ENCODE measurements around the gene C19orf73. TPM values are rescaled to one million over a fixed set of nuclear protein-coding genes. Genes with fewer than 3 reads are reported as not detected.

Gene C19orf73
- total and polyA plus RNA-seq, 8 donors: 3.4 to 4.2 (median 3.7) TPM; not detected in 5

DNA sequence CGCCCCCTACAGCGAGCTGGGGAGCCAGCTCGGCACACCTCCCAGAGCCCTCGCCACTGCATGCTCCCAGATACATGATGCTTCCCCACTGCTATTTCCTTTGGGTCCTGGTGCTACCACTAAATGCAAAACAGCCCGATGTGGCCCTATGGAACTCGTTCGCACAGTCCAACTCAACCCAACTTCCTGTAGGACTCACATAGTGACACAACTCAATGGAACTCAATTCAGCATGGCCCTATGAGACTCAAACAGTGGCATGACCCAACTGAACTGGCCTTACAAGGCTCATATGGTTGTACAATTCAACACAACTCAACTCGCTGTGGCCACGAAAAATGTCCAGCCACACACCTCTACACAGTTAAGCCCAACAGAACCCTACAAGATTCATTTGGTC lies 49.9 kb downstream of the C19orf73 start:
- no peaks in the 10 kb centered on the region for H3K36me3 ChIP-seq
- WGBS, 5 donors: 89 to 96% (median 93%) methylated on average over 9 of the region's 9 CpGs
- H3K27ac ChIP-seq: no peak overlapping the region
- H3K4me1 ChIP-seq: peaks cover 13 to 27% (median 20%) of the 10 kb centered on the region in 4 donors
- intact Hi-C loops (cut with DNase I; ENCODE audit: low total_unique reads): no loop called here
- DNase-seq: no peak
- H3K9me3 ChIP-seq: no peaks in the 10 kb centered on the region
- H3K4me3 ChIP-seq: no peak overlapping the region
- H3K27me3 ChIP-seq: peaks cover 8 to 100% (median 62%) of the 10 kb centered on the region in 3 donors
- TF ChIP-seq, protein P1, sequence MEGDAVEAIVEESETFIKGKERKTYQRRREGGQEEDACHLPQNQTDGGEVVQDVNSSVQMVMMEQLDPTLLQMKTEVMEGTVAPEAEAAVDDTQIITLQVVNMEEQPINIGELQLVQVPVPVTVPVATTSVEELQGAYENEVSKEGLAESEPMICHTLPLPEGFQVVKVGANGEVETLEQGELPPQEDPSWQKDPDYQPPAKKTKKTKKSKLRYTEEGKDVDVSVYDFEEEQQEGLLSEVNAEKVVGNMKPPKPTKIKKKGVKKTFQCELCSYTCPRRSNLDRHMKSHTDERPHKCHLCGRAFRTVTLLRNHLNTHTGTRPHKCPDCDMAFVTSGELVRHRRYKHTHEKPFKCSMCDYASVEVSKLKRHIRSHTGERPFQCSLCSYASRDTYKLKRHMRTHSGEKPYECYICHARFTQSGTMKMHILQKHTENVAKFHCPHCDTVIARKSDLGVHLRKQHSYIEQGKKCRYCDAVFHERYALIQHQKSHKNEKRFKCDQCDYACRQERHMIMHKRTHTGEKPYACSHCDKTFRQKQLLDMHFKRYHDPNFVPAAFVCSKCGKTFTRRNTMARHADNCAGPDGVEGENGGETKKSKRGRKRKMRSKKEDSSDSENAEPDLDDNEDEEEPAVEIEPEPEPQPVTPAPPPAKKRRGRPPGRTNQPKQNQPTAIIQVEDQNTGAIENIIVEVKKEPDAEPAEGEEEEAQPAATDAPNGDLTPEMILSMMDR (IDR thresholded peaks at IDR 0.05): no peak
- TF ChIP-seq POLR2A (IDR thresholded peaks at IDR 0.05) (no peak), EP300 (IDR thresholded peaks at IDR 0.05) (no peak), POLR2AphosphoS5 (IDR thresholded peaks at IDR 0.05) (no peak)

Small RNA genes within 50 kb of the gene (small RNA-seq; reads per million reads assigned to genes)
- gene RN7SL708P: 0 reads per million in 4 donors

Other genes with a start within 250 kb of the C19orf73 start
- 100 to 1,000 TPM in 1 of 5 donors, 10 to 100 TPM in 4; 14.6 to 107 (median 35.1) TPM for gene PPP1R15A, start 246.7 kb downstream of the C19orf73 start, total RNA-seq
- 10 to 100 TPM; 34.6 to 59.8 (median 37.1) TPM for gene PPP1R15A, start 246.7 kb downstream of the C19orf73 start, polyA plus RNA-seq
- 1 to 10 TPM in 2 of 5 donors, not detected in 3; 1.2 to 1.3 TPM for gene TULP2, start 220.4 kb downstream of the C19orf73 start, total RNA-seq
- gene TULP2, start 220.4 kb downstream of the C19orf73 start, polyA plus RNA-seq: not detected
- gene NUCB1, start 218.8 kb downstream of the C19orf73 start, total RNA-seq: 100 to 1,000 TPM; 117 to 503 (median 135) TPM
- gene NUCB1, start 218.8 kb downstream of the C19orf73 start, polyA plus RNA-seq: 100 to 1,000 TPM in 1 of 3 donors, 10 to 100 TPM in 2; 68.9 to 118 (median 91.5) TPM
- under 1 TPM in 1 of 5 donors, not detected in 4; 0.89 TPM for gene DHDH, start 185.4 kb downstream of the C19orf73 start, total RNA-seq
- gene DHDH, start 185.4 kb downstream of the C19orf73 start, polyA plus RNA-seq: 1 to 10 TPM in 1 of 3 donors, under 1 TPM in 1, not detected in 1; 0.93 to 1.2 TPM
- 100 to 1,000 TPM in 1 of 5 donors, 10 to 100 TPM in 4; 12.1 to 121 (median 20.2) TPM for gene BAX, start 164.3 kb downstream of the C19orf73 start, total RNA-seq
- 10 to 100 TPM; 61.6 to 85.3 (median 77.6) TPM for gene BAX, start 164.3 kb downstream of the C19orf73 start, polyA plus RNA-seq
- 1,000 to 10,000 TPM; 1,292 to 4,272 (median 3,457) TPM for gene FTL, start 153.8 kb downstream of the C19orf73 start, total RNA-seq
- 1,000 to 10,000 TPM; 3,915 to 8,824 (median 7,571) TPM for gene FTL, start 153.8 kb downstream of the C19orf73 start, polyA plus RNA-seq
- 10 to 100 TPM; 13.0 to 63.6 (median 46.4) TPM for gene GYS1, start 125.8 kb downstream of the C19orf73 start, total RNA-seq
- 10 to 100 TPM; 13.0 to 25.5 (median 15.5) TPM for gene GYS1, start 125.8 kb downstream of the C19orf73 start, polyA plus RNA-seq
- gene RUVBL2, start 125.3 kb downstream of the C19orf73 start, total RNA-seq: 10 to 100 TPM in 4 of 5 donors, under 1 TPM in 1; 0.58 to 96.0 (median 59.1) TPM
- 10 to 100 TPM; 55.3 to 69.2 (median 63.3) TPM for gene RUVBL2, start 125.3 kb downstream of the C19orf73 start, polyA plus RNA-seq
- 1 to 10 TPM in 1 of 5 donors, not detected in 4; 8.4 TPM for gene LHB, start 102.1 kb downstream of the C19orf73 start, total RNA-seq
- gene LHB, start 102.1 kb downstream of the C19orf73 start, polyA plus RNA-seq: 10 to 100 TPM in 2 of 3 donors, 1 to 10 TPM in 1; 3.8 to 45.8 (median 40.3) TPM
- gene CGB3, start 94.8 kb downstream of the C19orf73 start, total RNA-seq: not detected
- gene CGB3, start 94.8 kb downstream of the C19orf73 start, polyA plus RNA-seq: not detected
- gene CGB2, start 87.3 kb downstream of the C19orf73 start, total RNA-seq: not detected
- not detected for gene CGB2, start 87.3 kb downstream of the C19orf73 start, polyA plus RNA-seq
- not detected for gene CGB1, start 82.2 kb downstream of the C19orf73 start, total RNA-seq
- not detected for gene CGB1, start 82.2 kb downstream of the C19orf73 start, polyA plus RNA-seq
- gene CGB5, start 75.3 kb downstream of the C19orf73 start, total RNA-seq: not detected
- gene CGB5, start 75.3 kb downstream of the C19orf73 start, polyA plus RNA-seq: not detected
- not detected for gene CGB8, start 70.0 kb downstream of the C19orf73 start, total RNA-seq
- gene CGB8, start 70.0 kb downstream of the C19orf73 start, polyA plus RNA-seq: not detected
- not detected for gene CGB7, start 61.4 kb downstream of the C19orf73 start, total RNA-seq
- 1 to 10 TPM in 1 of 3 donors, not detected in 2; 3.8 TPM for gene CGB7, start 61.4 kb downstream of the C19orf73 start, polyA plus RNA-seq
- gene NTF4, start 54.3 kb downstream of the C19orf73 start, total RNA-seq: not detected
- gene NTF4, start 54.3 kb downstream of the C19orf73 start, polyA plus RNA-seq: 10 to 100 TPM in 1 of 3 donors, not detected in 2; 17.5 TPM
- gene KCNA7, start 46.4 kb downstream of the C19orf73 start, total RNA-seq: not detected
- gene KCNA7, start 46.4 kb downstream of the C19orf73 start, polyA plus RNA-seq: not detected
- 1,000 to 10,000 TPM in 1 of 5 donors, 100 to 1,000 TPM in 4; 163 to 3,365 (median 235) TPM for gene SNRNP70, start 33.7 kb downstream of the C19orf73 start, total RNA-seq
- gene SNRNP70, start 33.7 kb downstream of the C19orf73 start, polyA plus RNA-seq: 100 to 1,000 TPM; 170 to 258 (median 192) TPM
- gene LIN7B, start 4.8 kb downstream of the C19orf73 start, total RNA-seq: 100 to 1,000 TPM in 1 of 5 donors, 10 to 100 TPM in 2, 1 to 10 TPM in 1, not detected in 1; 5.5 to 118 (median 30.5) TPM
- 10 to 100 TPM in 2 of 3 donors, 1 to 10 TPM in 1; 4.0 to 18.1 (median 11.5) TPM for gene LIN7B, start 4.8 kb downstream of the C19orf73 start, polyA plus RNA-seq
- 10 to 100 TPM in 1 of 5 donors, 1 to 10 TPM in 3, under 1 TPM in 1; 0.45 to 12.7 (median 4.2) TPM for gene PPFIA3, start 401 bp upstream of the C19orf73 start, total RNA-seq
- gene PPFIA3, start 401 bp upstream of the C19orf73 start, polyA plus RNA-seq: 10 to 100 TPM in 1 of 3 donors, 1 to 10 TPM in 2; 7.2 to 19.7 (median 9.7) TPM
- gene HRC, start 36.3 kb upstream of the C19orf73 start, total RNA-seq: 1 to 10 TPM in 2 of 5 donors, not detected in 3; 1.7 to 8.1 TPM
- under 1 TPM; 0.44 to 0.83 (median 0.61) TPM for gene HRC, start 36.3 kb upstream of the C19orf73 start, polyA plus RNA-seq
- gene TRPM4, start 38.6 kb upstream of the C19orf73 start, total RNA-seq: 1,000 to 10,000 TPM in 1 of 5 donors, 100 to 1,000 TPM in 3, 10 to 100 TPM in 1; 29.0 to 1,449 (median 158) TPM
- 10 to 100 TPM; 11.8 to 34.3 (median 26.6) TPM for gene TRPM4, start 38.6 kb upstream of the C19orf73 start, polyA plus RNA-seq
- gene SLC6A16, start 206.0 kb upstream of the C19orf73 start, total RNA-seq: 1 to 10 TPM in 1 of 5 donors, under 1 TPM in 1, not detected in 3; 0.92 to 5.4 TPM
- 1 to 10 TPM in 2 of 3 donors, under 1 TPM in 1; 0.44 to 2.5 (median 1.2) TPM for gene SLC6A16, start 206.0 kb upstream of the C19orf73 start, polyA plus RNA-seq
- gene CD37, start 216.3 kb upstream of the C19orf73 start, total RNA-seq: 10 to 100 TPM in 1 of 5 donors, 1 to 10 TPM in 2, not detected in 2; 2.2 to 30.3 (median 5.1) TPM
- gene CD37, start 216.3 kb upstream of the C19orf73 start, polyA plus RNA-seq: 10 to 100 TPM in 1 of 3 donors, 1 to 10 TPM in 2; 5.9 to 18.5 (median 6.7) TPM
- gene TEAD2, start 243.3 kb upstream of the C19orf73 start, total RNA-seq: 10 to 100 TPM in 4 of 5 donors, 1 to 10 TPM in 1; 4.3 to 42.0 (median 17.8) TPM
- 10 to 100 TPM; 21.8 to 35.4 (median 26.6) TPM for gene TEAD2, start 243.3 kb upstream of the C19orf73 start, polyA plus RNA-seq
- gene DKKL1, start 244.7 kb upstream of the C19orf73 start, total RNA-seq: not detected
- under 1 TPM in 1 of 3 donors, not detected in 2; 0.35 TPM for gene DKKL1, start 244.7 kb upstream of the C19orf73 start, polyA plus RNA-seq